HCT116 (cell line): ENCODE results near the gene SAMD9. TPM values are rescaled to one million over a fixed set of nuclear protein-coding genes. Genes with fewer than 3 reads are reported as not detected.

Source experiments
- ATAC-seq: fragments of 200-7000 bp; cut with Tn5 transposase; 2 replicates; pipeline ENCODE4 v1.9.1; 2020; ENCODE audit warnings: mild to moderate bottlenecking, moderate library complexity
- BruUV-seq: library from RNA; stranded (reverse); fragments of 400-500 nt; replicated peaks from 2 replicates; lab custom pipeline; 2021; lab: Mats Ljungman, UMichigan
- CTCF ChIA-PET: fragments of 300-600 bp; sonication (Branson Sonifier 250); formaldehyde crosslinking; loops from one replicate; lab custom pipeline; 2021; ENCODE audit warnings: antibody characterized with exemption; lab: Charles Lee
- POLR2A ChIA-PET: fragments of 300-600, 350-600 bp; sonication (Branson Sonifier 250); formaldehyde crosslinking; loops from one replicate; lab custom pipeline; 2021; ENCODE audit warnings: antibody characterized with exemption; lab: Charles Lee
- RAD21 ChIA-PET, 2 experiments: fragments of 300-600 bp; sonication (Branson Sonifier 250); formaldehyde crosslinking; loops; one replicate each; lab custom pipeline; 2023; ENCODE audit warnings: low total read pairs in 2 of 2; ENCODE audit not compliant: uncharacterized antibody in 2 of 2, unreplicated experiment in 2 of 2, low non-redundant PET in 1 of 2; lab: Charles Lee
- DNase-seq: peaks from one replicate; pipeline ENCODE4 v3.0.0-alpha.2; 2010; ENCODE audit warnings: low read depth, low spot score
- H2AFZ ChIP-seq: fragments of 200-600 bp; shearing (Covaris generic), sonication (generic); 2 replicates; pipeline ENCODE4 v1.6.1; 2017; ENCODE audit warnings: low read depth, mixed run types, mixed read lengths, antibody characterized with exemption, low read length; ENCODE audit not compliant: poor library complexity, severe bottlenecking
- H3K27ac ChIP-seq: 2 replicates; pipeline ENCODE4 v1.5.1; 2012; ENCODE audit warnings: low read depth, low read length
- H3K27me3 ChIP-seq: fragments of 200-600 bp; sonication (generic); 2 replicates; pipeline ENCODE4 v1.6.1; 2016; ENCODE audit warnings: mixed run types, low read length, mixed read lengths; ENCODE audit not compliant: insufficient read depth
- H3K36me3 ChIP-seq, 2 experiments: fragments of 200-500 bp in 1 of 2; fragments of 200-600 bp in 1 of 2; sonication (Bioruptor generic) in 1 of 2; sonication (generic) in 1 of 2; 2 replicates each; pipeline versions ENCODE4 v1.5.1 to v1.6.1; 2014 to 2016; ENCODE audit warnings: low read length in 2 of 2, inconsistent platforms in 1 of 2, mixed read lengths in 1 of 2, mixed run types in 1 of 2; ENCODE audit not compliant: insufficient read depth in 2 of 2, control insufficient read depth in 1 of 2
- H3K4me1 ChIP-seq, 2 experiments: fragments of 200-600 bp in 1 of 2; sonication (generic) in 1 of 2; 2 replicates each; pipeline versions ENCODE4 v1.5.1 to v1.6.1; 2012 to 2017; ENCODE audit warnings: low read length in 2 of 2, inconsistent platforms in 1 of 2, mild to moderate bottlenecking in 1 of 2, mixed read lengths in 1 of 2, mixed run types in 1 of 2, moderate library complexity in 1 of 2; ENCODE audit not compliant: insufficient read depth in 2 of 2, control insufficient read depth in 1 of 2
- H3K4me2 ChIP-seq: fragments of 200-600 bp; sonication (generic); 2 replicates; pipeline ENCODE4 v1.6.1; 2017; ENCODE audit warnings: mixed run types, low read length, mixed read lengths
- H3K4me3 ChIP-seq, 2 experiments: fragments of 200-600 bp in 1 of 2; sonication (generic) in 1 of 2; replicated peaks in 1 of 2; 2 replicates each; pipeline ENCODE4 v1.5.1; 2011 to 2016; ENCODE audit warnings: low read length in 2 of 2, control low read depth in 1 of 2, low read depth in 1 of 2, mild to moderate bottlenecking in 1 of 2, mixed read lengths in 1 of 2, mixed run types in 1 of 2
- H3K79me2 ChIP-seq: fragments of 200-600 bp; sonication (generic); 2 replicates; pipeline ENCODE4 v1.6.1; 2017; ENCODE audit warnings: mild to moderate bottlenecking, mixed run types, low read length, moderate library complexity, mixed read lengths; ENCODE audit not compliant: insufficient read depth
- H3K9ac ChIP-seq: fragments of 200-600 bp; sonication (generic); 2 replicates; pipeline ENCODE4 v1.6.1; 2016; ENCODE audit warnings: low read length, mixed read lengths
- H3K9me2 ChIP-seq: fragments of 200-600 bp; sonication (generic), shearing (Covaris generic); 2 replicates; pipeline ENCODE4 v1.6.1; 2017; ENCODE audit warnings: mixed run types, mild to moderate bottlenecking, moderate library complexity; ENCODE audit not compliant: insufficient read depth
- H3K9me3 ChIP-seq, 2 experiments: fragments of 200-500 bp in 1 of 2; fragments of 200-600 bp in 1 of 2; sonication (Bioruptor generic) in 1 of 2; sonication (generic) in 1 of 2; 2 replicates each; pipeline ENCODE4 v1.6.1; 2014 to 2017; ENCODE audit warnings: low read length in 2 of 2, mixed read lengths in 2 of 2, inconsistent platforms in 1 of 2, low read depth in 1 of 2, mild to moderate bottlenecking in 1 of 2, mixed run types in 1 of 2, moderate library complexity in 1 of 2; ENCODE audit not compliant: control insufficient read depth in 1 of 2, insufficient read depth in 1 of 2
- H4K20me1 ChIP-seq: fragments of 200-600 bp; sonication (generic), shearing (Covaris generic); 2 replicates; pipeline ENCODE4 v1.6.1; 2017; ENCODE audit warnings: mixed run types, mild to moderate bottlenecking, moderate library complexity; ENCODE audit not compliant: insufficient read depth
- CBX3 ChIP-seq: IDR thresholded peaks from 2 replicates; pipeline ENCODE4 v1.6.1; 2012; ENCODE audit warnings: low read depth
- EGR1 ChIP-seq: IDR thresholded peaks from 2 replicates; pipeline ENCODE4 v1.6.1; 2012; ENCODE audit warnings: low read depth
- ELF1 ChIP-seq: IDR thresholded peaks from 2 replicates; pipeline ENCODE4 v1.6.1; 2012; ENCODE audit warnings: low read depth, borderline replicate concordance
- EZH2 ChIP-seq: fragments of 200-600 bp; sonication (generic); IDR thresholded peaks from 2 replicates; pipeline ENCODE4 v1.6.1; 2017; ENCODE audit warnings: antibody characterized with exemption, mixed run types
- EZH2phosphoT487 ChIP-seq: fragments of 200-600 bp; IDR thresholded peaks from 2 replicates; pipeline ENCODE4 v1.6.1; 2018; ENCODE audit warnings: antibody characterized with exemption, borderline replicate concordance
- POLR2AphosphoS5 ChIP-seq: IDR thresholded peaks from 2 replicates; pipeline ENCODE4 v1.6.1; 2011; ENCODE audit warnings: mild to moderate bottlenecking, low read depth, low read length, moderate library complexity
- RAD21 ChIP-seq: IDR thresholded peaks from 2 replicates; pipeline ENCODE4 v1.6.1; 2012; ENCODE audit warnings: low read depth, mild to moderate bottlenecking
- SIN3A ChIP-seq: IDR thresholded peaks from 2 replicates; pipeline ENCODE4 v1.6.1; 2012; ENCODE audit warnings: low read depth
- ZFX ChIP-seq: fragments of 450-650 bp; IDR thresholded peaks from 2 replicates; pipeline ENCODE4 v1.6.1; 2017
- intact Hi-C: fragments of 100-400 bp; cut with micrococcal nuclease; formaldehyde crosslinking; loops from 2 replicates; pipeline ENCODE4 v1.10.0; 2022
- total RNA-seq: library from RNA; stranded (reverse); gene quantifications from one replicate; pipeline ENCODE4 v1.2.1, GENCODE V29; 2021; ENCODE audit not compliant: unreplicated experiment
- TF ChIP-seq, protein P1 (sequence below): IDR thresholded peaks from 2 replicates; pipeline ENCODE4 v1.6.1; 2012
- TF ChIP-seq, protein P2 (sequence below): IDR thresholded peaks from 2 replicates; pipeline ENCODE4 v1.6.1; 2011; ENCODE audit warnings: mild to moderate bottlenecking, low read length, moderate library complexity; ENCODE audit not compliant: insufficient replicate concordance; ENCODE audit errors: extremely low read depth
- TF ChIP-seq, protein P3 (sequence below), 3 experiments: fragments of 200-600 bp in 1 of 3; sonication (generic) in 1 of 3; IDR thresholded peaks in 2 of 3; conservative IDR thresholded peaks in 1 of 3; 2 replicates each; pipeline ENCODE4 v1.5.1; 2012 to 2017; ENCODE audit warnings: low read depth in 2 of 3, low read length in 2 of 3, antibody characterized with exemption in 1 of 3, borderline replicate concordance in 1 of 3, control low read depth in 1 of 3, mild to moderate bottlenecking in 1 of 3, mixed read lengths in 1 of 3, mixed run types in 1 of 3, moderate library complexity in 1 of 3; ENCODE audit not compliant: insufficient read depth in 1 of 3
- TF ChIP-seq, protein P4 (sequence below): IDR thresholded peaks from 2 replicates; pipeline ENCODE4 v1.6.1; 2012

SAMD9 gene
- total RNA-seq, 1 experiment from 2014 or later: 5.3 TPM

DNA sequence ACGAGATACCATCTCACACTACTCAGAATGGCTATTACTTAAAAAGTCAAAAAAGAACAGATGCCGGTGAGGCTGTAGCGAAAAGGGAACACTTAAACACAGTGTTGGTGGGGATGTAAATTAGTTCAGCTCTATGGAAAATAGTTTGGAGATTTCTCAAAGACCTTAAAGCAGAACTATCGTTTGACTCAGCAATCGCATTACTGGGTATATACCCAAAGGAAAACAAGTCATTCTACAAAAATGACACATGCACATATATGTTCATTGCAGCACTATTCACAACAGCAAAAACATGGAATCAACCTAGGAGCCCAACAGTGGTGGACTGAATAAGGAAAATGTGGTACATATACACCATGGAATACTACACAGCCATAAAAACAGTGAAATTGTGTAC lies 56.9 kb downstream of the SAMD9 start:
- intact Hi-C loops: no loop called here
- ChIA-PET RAD21 (no interaction called here), CTCF (no interaction called here), POLR2A (no interaction called here)
- H4K20me1 ChIP-seq: no peaks in the 10 kb centered on the region
- TF ChIP-seq EZH2phosphoT487 (no peak), EZH2 (no peak), ZFX (no peak), RAD21 (no peak), CBX3 (no peak), POLR2AphosphoS5 (no peak), EGR1 (no peak), SIN3A (no peak), ELF1 (no peak)
- TF ChIP-seq, protein P1, sequence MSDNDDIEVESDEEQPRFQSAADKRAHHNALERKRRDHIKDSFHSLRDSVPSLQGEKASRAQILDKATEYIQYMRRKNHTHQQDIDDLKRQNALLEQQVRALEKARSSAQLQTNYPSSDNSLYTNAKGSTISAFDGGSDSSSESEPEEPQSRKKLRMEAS: no peak
- TF ChIP-seq, protein P2, sequence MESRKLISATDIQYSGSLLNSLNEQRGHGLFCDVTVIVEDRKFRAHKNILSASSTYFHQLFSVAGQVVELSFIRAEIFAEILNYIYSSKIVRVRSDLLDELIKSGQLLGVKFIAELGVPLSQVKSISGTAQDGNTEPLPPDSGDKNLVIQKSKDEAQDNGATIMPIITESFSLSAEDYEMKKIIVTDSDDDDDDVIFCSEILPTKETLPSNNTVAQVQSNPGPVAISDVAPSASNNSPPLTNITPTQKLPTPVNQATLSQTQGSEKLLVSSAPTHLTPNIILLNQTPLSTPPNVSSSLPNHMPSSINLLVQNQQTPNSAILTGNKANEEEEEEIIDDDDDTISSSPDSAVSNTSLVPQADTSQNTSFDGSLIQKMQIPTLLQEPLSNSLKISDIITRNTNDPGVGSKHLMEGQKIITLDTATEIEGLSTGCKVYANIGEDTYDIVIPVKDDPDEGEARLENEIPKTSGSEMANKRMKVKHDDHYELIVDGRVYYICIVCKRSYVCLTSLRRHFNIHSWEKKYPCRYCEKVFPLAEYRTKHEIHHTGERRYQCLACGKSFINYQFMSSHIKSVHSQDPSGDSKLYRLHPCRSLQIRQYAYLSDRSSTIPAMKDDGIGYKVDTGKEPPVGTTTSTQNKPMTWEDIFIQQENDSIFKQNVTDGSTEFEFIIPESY: no peak
- TF ChIP-seq, protein P3, sequence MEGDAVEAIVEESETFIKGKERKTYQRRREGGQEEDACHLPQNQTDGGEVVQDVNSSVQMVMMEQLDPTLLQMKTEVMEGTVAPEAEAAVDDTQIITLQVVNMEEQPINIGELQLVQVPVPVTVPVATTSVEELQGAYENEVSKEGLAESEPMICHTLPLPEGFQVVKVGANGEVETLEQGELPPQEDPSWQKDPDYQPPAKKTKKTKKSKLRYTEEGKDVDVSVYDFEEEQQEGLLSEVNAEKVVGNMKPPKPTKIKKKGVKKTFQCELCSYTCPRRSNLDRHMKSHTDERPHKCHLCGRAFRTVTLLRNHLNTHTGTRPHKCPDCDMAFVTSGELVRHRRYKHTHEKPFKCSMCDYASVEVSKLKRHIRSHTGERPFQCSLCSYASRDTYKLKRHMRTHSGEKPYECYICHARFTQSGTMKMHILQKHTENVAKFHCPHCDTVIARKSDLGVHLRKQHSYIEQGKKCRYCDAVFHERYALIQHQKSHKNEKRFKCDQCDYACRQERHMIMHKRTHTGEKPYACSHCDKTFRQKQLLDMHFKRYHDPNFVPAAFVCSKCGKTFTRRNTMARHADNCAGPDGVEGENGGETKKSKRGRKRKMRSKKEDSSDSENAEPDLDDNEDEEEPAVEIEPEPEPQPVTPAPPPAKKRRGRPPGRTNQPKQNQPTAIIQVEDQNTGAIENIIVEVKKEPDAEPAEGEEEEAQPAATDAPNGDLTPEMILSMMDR (IDR thresholded peaks at IDR 0.05 in 2 of 3, conservative IDR thresholded peaks at IDR 0.05 in 1 of 3; ENCODE audit: borderline replicate concordance in 1 of 3, insufficient read depth in 1 of 3, low read depth in 2 of 3, low read length in 2 of 3): no peak
- TF ChIP-seq, protein P4, sequence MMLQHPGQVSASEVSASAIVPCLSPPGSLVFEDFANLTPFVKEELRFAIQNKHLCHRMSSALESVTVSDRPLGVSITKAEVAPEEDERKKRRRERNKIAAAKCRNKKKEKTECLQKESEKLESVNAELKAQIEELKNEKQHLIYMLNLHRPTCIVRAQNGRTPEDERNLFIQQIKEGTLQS: no peak
- H3K79me2 ChIP-seq: no peaks in the 10 kb centered on the region
- H2AFZ ChIP-seq: no peak overlapping the region
- H3K9me2 ChIP-seq: no peaks in the 10 kb centered on the region
- no peak for DNase-seq
- H3K4me1 ChIP-seq: no peaks in the 10 kb centered on the region
- H3K9me3 ChIP-seq: no peaks in the 10 kb centered on the region
- ATAC-seq: no peak
- no TSS peak for BruUV-seq
- no peak overlapping the region for H3K27ac ChIP-seq
- no peak overlapping the region for H3K4me3 ChIP-seq
- H3K9ac ChIP-seq: no peak overlapping the region
- H3K4me2 ChIP-seq: no peak overlapping the region
- no peaks in the 10 kb centered on the region for H3K27me3 ChIP-seq
- no peaks in the 10 kb centered on the region for H3K36me3 ChIP-seq
